SJCRH30 (cell line): ENCODE measurements around the gene UBN1. TPM values are rescaled to one million over a fixed set of nuclear protein-coding genes. Genes with fewer than 3 reads are reported as not detected.

ENCODE experiments used
- DNase-seq, 2 experiments: peaks; one replicate each; pipeline ENCODE4 v3.0.0-alpha.2; 2015 to 2020
- H3K27ac ChIP-seq: fragments of 250-450 bp; sonication (Bioruptor Pico); 2 replicates; pipeline ENCODE4 v1.5.1; 2020; ENCODE audit warnings: mild to moderate bottlenecking, moderate library complexity
- H3K27me3 ChIP-seq: fragments of 250-450 bp; sonication (Bioruptor Pico); 2 replicates; pipeline ENCODE4 v1.5.1; 2020; ENCODE audit warnings: mild to moderate bottlenecking, moderate library complexity
- H3K36me3 ChIP-seq: fragments of 250-450 bp; sonication (Bioruptor Pico); 2 replicates; pipeline ENCODE4 v1.5.1; 2020; ENCODE audit warnings: mild to moderate bottlenecking, moderate library complexity
- H3K4me1 ChIP-seq: fragments of 250-450 bp; sonication (Bioruptor Pico); 2 replicates; pipeline ENCODE4 v1.5.1; 2020; ENCODE audit warnings: mild to moderate bottlenecking, moderate library complexity
- H3K4me3 ChIP-seq: fragments of 250-450 bp; sonication (Bioruptor Pico); 2 replicates; pipeline ENCODE4 v1.5.1; 2020; ENCODE audit warnings: mild to moderate bottlenecking, moderate library complexity
- H3K9me3 ChIP-seq: fragments of 250-450 bp; sonication (Bioruptor Pico); replicated peaks from 2 replicates; pipeline ENCODE4 v1.5.1; 2020; ENCODE audit warnings: mild to moderate bottlenecking, moderate library complexity
- total RNA-seq: library from RNA; depleted of rRNA; stranded (reverse); fragments of >200 nt; shearing (Covaris generic); gene quantifications from 2 replicates; pipeline ENCODE4 v1.2.3, GENCODE V29; 2014

Gene UBN1
- total RNA-seq, 1 experiment from 2014 or later, result 28.1 TPM

DNA sequence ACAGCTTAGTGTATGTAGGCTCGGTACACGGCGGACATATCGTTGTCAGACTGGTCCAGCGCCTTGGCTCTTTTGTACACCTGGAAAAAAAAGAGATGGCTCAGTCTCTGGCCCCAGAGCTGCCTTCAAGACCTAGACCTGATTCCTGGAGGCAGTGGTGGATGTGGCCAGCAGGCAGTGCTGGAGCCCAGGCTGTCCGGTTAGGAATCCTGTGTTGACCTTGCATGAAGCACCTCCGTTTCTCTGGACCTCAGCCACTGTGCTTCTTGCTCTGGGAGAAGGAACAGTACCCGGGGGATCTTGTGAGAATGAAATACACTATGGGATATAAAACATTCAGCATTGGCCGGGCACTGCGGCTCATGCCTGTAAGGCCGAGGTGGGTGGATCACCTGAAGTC, 42.0 kb upstream of the UBN1 start:
- Histone ChIP-seq H3K36me3 (peaks cover 22% of the 10 kb centered on the region), H3K27me3 (no peaks in the 10 kb centered on the region), H3K9me3 (no peaks in the 10 kb centered on the region), H3K27ac (no peak overlapping the region), H3K4me1 (peaks cover 11% of the 10 kb centered on the region), H3K4me3 (no peak overlapping the region)
- no peak for DNase-seq

DNA sequence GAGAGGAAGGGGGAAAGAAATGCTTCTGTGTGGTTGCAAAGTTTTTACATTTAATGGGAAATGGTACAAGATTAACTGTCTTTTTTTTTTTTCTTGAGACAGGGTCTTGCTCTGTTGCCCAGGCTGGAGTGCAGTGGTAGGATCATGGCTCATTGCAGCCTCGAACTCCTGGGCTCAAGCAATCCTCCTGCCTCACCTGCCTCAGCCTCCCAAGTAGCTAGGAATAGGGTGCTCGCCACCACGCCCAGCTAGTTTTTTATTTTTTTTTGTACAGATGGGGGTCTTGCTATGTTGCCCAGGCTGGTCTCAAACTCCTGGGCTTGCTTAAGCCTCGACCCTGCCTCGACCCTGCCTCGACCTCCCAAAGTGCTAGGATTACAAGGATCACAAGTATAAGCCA, 41.0 kb upstream of the UBN1 start:
- Histone ChIP-seq H3K36me3 (peaks cover 25% of the 10 kb centered on the region), H3K9me3 (no peaks in the 10 kb centered on the region), H3K4me3 (no peak overlapping the region), H3K4me1 (peaks cover 4% of the 10 kb centered on the region), H3K27ac (no peak overlapping the region), H3K27me3 (no peaks in the 10 kb centered on the region)
- DNase-seq, result no peak

DNA sequence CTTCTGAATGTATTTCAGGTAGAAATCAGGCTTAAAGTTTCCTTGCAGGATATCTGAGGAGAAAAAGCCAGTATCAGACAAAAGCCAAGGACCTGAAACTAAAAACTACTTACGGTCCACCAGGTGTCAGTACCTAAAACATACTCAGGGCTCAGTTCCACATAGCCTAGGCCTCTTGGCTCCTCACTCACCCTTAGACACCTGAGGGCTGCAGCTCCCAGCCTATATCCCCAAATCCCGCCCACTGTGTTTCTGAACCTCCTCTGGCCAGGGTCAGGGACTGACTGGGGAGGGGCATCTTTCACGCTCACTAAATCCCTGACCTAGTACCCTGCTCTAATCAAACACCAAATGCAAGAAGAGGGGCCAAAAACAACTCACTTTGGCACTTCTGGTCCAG, 36.0 kb upstream of the UBN1 start:
- no peak for DNase-seq
- H3K36me3 ChIP-seq, result peaks cover 33% of the 10 kb centered on the region
- no peak overlapping the region for H3K4me3 ChIP-seq
- no peaks in the 10 kb centered on the region for H3K27me3 ChIP-seq
- no peaks in the 10 kb centered on the region for H3K4me1 ChIP-seq
- no peaks in the 10 kb centered on the region for H3K9me3 ChIP-seq
- no peak overlapping the region for H3K27ac ChIP-seq

DNA sequence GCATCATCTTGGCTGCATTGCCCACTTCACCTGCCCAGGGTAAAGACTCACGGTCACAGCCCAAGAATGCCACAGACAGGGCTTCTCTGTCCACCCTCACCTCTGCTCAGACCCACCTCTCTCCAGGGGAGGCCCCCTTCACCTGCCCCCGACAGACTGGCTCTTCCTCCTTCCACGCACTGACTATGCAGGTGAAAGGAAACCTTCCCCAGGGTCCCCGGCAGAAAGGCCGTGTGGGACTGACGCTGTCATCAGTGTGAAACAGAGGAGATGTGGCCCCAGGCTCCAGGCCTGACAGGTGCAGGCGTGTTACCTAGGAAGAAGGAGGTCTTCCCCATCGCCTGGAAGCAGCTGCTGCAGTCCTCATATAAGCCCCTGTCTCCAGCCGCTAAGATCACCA, 35.5 kb upstream of the UBN1 start:
- Histone ChIP-seq H3K4me1 (no peaks in the 10 kb centered on the region), H3K27me3 (no peaks in the 10 kb centered on the region), H3K4me3 (no peak overlapping the region), H3K9me3 (no peaks in the 10 kb centered on the region), H3K36me3 (peaks cover 36% of the 10 kb centered on the region), H3K27ac (no peak overlapping the region)
- DNase-seq, result no peak

DNA sequence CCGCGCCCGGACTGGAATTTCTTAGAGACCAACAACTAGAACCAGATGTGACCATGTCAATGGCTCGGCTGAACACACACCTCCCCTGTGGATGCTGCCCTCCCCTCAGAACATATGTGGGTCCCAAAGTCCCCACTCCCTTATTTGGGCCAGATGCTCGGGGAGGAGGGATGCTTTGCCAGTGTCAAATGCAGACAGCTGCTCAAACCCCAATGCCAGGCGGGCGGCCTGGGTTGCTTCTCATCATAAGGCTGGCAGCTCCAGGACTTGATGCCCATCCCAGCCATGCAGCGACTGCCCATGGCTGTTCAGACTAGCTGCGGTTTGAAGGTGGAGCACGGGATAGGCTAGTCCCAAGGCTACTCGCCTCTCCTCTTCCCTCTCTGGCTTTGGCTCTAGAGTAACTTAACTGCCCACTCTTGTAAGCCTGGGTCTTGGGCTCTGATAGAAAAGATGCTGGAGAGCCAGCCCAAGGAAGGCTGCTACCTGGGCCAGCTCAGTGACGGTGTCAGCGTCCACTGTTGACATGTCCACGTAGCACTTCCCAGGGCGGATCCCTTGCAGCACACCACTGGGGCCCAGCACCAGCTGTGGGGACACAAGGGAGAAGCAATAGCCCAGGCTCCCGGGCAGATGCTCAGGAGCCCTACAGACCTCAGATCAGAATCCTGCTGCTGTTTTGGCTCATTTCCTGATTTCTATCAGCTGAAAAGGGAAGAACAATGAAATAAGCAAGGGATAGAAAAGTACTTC, 33.9 kb upstream of the UBN1 start:
- H3K4me3 ChIP-seq, result no peak overlapping the region
- peaks cover 34% of the 10 kb centered on the region for H3K36me3 ChIP-seq
- no peak for DNase-seq
- no peaks in the 10 kb centered on the region for H3K27me3 ChIP-seq
- H3K9me3 ChIP-seq, result no peaks in the 10 kb centered on the region
- H3K4me1 ChIP-seq, result no peaks in the 10 kb centered on the region
- H3K27ac ChIP-seq, result no peak overlapping the region

DNA sequence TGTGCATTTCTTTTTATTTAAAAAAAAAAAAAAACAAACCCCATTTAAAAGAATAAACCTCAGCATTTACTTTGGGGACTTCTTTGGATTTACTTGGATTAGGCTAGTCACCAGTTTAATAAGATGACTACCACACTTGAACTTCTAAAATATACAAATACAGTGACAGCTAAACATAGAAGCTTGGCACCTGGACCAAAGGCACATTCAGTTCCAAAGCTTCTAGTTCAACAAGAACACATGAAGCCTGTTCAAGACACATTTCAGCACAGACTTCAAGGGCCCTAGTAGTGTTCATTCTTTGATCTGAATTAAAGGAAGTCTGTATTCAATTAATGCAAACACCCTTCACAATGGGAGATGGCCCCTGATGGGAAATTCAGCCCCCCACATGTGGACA, 33.2 kb upstream of the UBN1 start:
- Histone ChIP-seq H3K9me3 (no peaks in the 10 kb centered on the region), H3K4me3 (no peak overlapping the region), H3K27ac (no peak overlapping the region), H3K36me3 (peaks cover 32% of the 10 kb centered on the region), H3K4me1 (no peaks in the 10 kb centered on the region), H3K27me3 (no peaks in the 10 kb centered on the region)
- no peak for DNase-seq

DNA sequence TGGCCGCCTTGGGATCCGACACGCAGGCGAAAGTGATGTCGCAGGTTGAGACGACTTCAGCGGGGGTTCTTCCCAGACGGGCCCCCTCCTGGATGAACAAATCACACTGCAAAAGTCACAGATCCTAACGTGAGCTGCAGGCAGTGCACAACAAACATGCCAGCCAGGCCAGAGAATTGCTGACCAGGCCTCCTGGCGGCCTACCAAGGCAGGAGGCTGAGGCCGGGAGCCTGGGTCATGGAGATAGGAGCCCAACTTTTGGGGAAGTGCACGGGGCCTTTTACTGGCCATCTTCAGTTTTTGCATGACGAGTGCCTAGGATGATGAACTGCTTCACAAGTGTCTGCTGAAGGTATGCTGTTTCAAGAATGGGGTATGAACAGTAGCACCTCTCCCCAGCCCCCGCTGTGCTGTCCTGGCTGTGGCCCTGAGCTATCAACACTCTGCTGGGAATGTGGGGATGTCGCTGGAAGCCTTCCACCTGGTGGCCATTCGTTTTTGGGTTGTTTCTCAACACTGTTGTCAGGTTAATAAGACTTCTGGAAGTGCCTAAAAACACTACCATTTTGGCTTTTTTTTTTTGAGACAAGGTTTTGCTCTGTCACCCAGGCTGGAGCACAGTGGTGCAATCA, 32.6 kb upstream of the UBN1 start:
- H3K27me3 ChIP-seq, result no peaks in the 10 kb centered on the region
- DNase-seq, result no peak
- no peaks in the 10 kb centered on the region for H3K4me1 ChIP-seq
- H3K27ac ChIP-seq, result no peak overlapping the region
- peaks cover 34% of the 10 kb centered on the region for H3K36me3 ChIP-seq
- no peaks in the 10 kb centered on the region for H3K9me3 ChIP-seq
- H3K4me3 ChIP-seq, result no peak overlapping the region

DNA sequence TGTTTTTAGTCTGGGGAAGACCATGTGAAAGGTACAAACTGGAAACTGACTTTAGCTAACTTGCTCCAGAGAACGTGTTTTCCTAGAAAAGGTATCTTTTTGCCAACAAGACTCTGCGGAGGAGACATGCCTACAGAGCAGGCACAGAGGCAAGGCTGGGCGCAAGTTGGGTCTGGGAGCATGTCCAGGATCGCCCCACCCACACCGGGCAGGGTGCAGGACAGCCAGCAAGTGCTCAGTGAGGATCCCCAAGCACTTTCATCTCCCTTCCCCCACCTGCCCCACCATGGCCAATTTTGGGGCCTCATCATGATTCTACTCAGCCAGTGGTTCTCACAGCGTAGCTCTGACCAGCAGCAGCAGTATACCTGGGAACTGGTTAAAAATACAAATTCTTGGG, 26.6 kb upstream of the UBN1 start:
- Histone ChIP-seq H3K4me3 (no peak overlapping the region), H3K36me3 (peaks cover 45% of the 10 kb centered on the region), H3K4me1 (no peaks in the 10 kb centered on the region)

DNA sequence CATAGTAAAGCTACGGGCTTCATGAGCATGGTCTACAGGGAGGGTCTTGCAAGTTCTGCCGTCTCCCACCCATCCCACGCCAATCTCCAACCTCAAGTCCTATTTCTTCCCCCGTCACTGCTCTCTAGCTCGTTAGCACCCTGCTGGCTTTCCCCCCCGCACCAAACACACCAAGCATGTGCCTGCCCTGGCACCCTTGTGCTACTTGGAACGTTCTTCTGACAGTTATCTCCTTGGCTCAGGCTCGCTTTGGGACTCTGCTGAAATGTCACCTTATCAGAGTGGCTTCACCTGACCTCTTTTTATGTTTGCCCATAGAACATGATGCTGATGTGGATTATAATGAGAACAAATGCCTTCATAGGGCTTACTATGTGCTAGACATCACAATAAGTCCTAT, 22.1 kb upstream of the UBN1 start:
- Histone ChIP-seq H3K27me3 (no peaks in the 10 kb centered on the region), H3K4me3 (no peak overlapping the region), H3K27ac (no peak overlapping the region), H3K9me3 (no peaks in the 10 kb centered on the region), H3K4me1 (no peaks in the 10 kb centered on the region), H3K36me3 (peaks cover 38% of the 10 kb centered on the region)
- DNase-seq, result no peak

More for the DNA sequence above, 26.6 kb upstream of the UBN1 start:
- Histone ChIP-seq H3K27me3 (no peaks in the 10 kb centered on the region), H3K9me3 (no peaks in the 10 kb centered on the region), H3K27ac (no peak overlapping the region)
- DNase-seq, result no peak

DNA sequence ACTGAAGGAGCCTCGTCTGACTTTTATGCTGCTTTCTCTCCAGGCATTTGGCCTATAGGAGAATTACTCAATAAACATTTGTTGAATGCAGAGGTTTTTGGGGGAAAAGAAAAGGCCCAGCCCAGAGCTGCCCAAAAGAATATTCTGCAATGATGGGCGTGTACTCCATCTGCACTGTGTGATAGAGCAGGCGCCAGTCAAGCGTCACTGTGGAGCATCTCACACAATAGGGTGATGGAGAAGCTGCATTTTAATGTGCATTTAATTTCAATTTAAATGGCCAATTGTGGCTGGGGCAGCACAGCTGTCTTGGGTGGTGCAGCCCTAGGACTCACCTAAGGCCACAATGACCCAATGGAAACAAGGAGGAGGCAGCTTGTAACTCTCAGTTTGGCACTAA, 20.8 kb upstream of the UBN1 start:
- DNase-seq, result no peak
- Histone ChIP-seq H3K4me1 (no peaks in the 10 kb centered on the region), H3K36me3 (peaks cover 40% of the 10 kb centered on the region)

DNA sequence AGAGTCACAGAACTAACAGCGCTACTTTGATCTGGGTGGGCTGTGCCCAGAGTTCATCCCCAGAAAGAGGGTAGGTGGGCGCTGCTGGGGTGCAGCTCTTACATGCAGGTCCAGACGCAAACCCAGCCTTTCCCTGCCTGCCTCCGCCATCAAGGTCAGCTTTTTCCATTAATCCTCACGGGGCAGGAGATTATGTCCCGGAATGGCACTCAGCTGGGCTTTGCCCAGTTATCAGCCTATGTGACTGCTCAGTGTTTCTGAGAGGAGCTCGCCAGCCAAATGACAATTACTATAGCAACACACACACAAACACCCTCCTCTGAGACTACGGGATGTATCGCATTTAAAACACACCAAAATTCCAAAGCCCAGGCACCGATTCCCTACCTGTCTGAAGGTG, 20.3 kb upstream of the UBN1 start:
- Histone ChIP-seq H3K27ac (no peak overlapping the region), H3K36me3 (peaks cover 40% of the 10 kb centered on the region), H3K4me3 (no peak overlapping the region), H3K27me3 (no peaks in the 10 kb centered on the region), H3K9me3 (no peaks in the 10 kb centered on the region), H3K4me1 (no peaks in the 10 kb centered on the region)
- DNase-seq, result no peak

More for the DNA sequence above, 20.8 kb upstream of the UBN1 start:
- no peaks in the 10 kb centered on the region for H3K27me3 ChIP-seq
- H3K27ac ChIP-seq, result no peak overlapping the region
- no peaks in the 10 kb centered on the region for H3K9me3 ChIP-seq
- H3K4me3 ChIP-seq, result no peak overlapping the region

DNA sequence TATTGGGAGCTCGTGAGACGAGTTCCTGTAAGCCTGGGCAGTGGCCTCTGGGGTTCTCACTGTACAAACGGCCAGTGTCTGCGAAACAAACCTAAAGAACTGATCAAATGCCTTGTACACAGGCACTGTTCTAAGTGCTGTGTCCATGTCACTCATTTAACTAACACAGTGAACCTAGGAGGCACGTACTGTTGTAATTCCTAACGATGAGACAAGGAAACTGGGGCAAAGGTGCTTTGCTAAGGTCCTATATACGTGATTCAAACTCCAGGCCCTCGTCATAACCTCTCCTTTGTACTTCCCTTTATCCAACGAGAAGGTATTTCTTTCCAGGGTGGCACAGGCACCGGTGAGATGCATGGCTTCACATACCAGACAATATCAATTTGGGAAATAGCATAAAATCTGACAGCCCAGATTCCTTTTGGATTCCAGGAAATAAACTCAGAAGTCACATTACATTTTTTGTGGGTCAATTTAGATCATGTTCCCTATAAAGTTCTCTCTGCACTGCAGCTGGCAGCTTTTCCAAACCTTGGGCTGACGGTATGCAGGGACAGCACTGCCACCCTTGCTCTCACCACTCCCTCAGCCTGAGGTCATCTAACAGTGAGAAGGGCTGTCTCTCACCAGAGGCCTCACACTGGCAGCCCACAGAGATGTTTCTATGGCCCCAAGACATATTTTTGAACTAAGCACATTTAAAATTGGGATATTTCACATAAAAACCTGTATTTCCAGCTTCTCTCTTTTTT, 18.5 kb upstream of the UBN1 start:
- no peaks in the 10 kb centered on the region for H3K9me3 ChIP-seq
- no peak overlapping the region for H3K4me3 ChIP-seq
- no peaks in the 10 kb centered on the region for H3K4me1 ChIP-seq
- DNase-seq, result no peak
- H3K27ac ChIP-seq, result no peak overlapping the region
- H3K36me3 ChIP-seq, result peaks cover 38% of the 10 kb centered on the region
- no peaks in the 10 kb centered on the region for H3K27me3 ChIP-seq

DNA sequence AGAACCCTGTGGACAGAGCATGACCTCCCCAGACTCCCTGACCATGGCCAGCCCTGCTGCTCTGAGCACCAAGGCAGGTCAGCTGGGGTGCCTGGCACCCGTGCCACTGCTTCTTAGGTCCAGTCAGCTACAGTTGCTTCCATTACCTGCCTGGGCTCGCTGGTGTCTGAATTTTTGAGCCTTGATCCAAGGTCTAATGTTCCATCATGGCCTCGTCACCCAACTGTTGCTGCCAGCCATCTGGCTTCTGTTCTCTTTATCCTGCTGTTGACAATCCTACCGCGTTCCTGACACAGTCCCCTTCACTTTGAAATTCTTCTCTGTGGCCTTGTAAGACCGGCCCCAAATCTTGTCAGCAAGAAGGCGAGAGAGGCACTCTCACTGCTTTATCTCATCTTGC, 16.9 kb upstream of the UBN1 start:
- no peak for DNase-seq
- no peaks in the 10 kb centered on the region for H3K9me3 ChIP-seq
- peaks cover 38% of the 10 kb centered on the region for H3K36me3 ChIP-seq

DNA sequence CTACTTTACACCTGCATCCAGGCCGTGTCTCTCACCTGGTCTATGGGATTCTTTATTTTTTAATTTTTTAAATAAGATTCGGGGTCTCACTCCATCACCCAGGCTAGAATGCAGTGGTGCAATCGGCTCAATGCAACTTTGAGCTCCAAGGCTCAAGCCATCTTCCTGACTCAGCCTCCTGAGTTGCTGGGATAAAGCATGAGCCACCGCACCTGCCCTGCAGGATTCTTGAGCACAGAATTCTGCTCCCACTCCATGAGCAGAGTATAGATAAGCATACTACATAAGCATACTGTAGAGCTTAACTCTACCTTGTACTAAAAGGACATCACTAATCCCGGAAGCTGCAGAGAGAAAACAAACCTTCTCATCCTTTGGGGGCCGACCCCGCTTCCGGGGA, 15.7 kb upstream of the UBN1 start:
- H3K4me3 ChIP-seq, result no peak overlapping the region
- H3K9me3 ChIP-seq, result no peaks in the 10 kb centered on the region
- no peaks in the 10 kb centered on the region for H3K27me3 ChIP-seq
- H3K27ac ChIP-seq, result no peak overlapping the region
- peaks cover 39% of the 10 kb centered on the region for H3K36me3 ChIP-seq
- no peaks in the 10 kb centered on the region for H3K4me1 ChIP-seq
- DNase-seq, result no peak

More for the DNA sequence above, 16.9 kb upstream of the UBN1 start:
- Histone ChIP-seq H3K4me1 (no peaks in the 10 kb centered on the region), H3K27ac (no peak overlapping the region), H3K4me3 (no peak overlapping the region), H3K27me3 (no peaks in the 10 kb centered on the region)

DNA sequence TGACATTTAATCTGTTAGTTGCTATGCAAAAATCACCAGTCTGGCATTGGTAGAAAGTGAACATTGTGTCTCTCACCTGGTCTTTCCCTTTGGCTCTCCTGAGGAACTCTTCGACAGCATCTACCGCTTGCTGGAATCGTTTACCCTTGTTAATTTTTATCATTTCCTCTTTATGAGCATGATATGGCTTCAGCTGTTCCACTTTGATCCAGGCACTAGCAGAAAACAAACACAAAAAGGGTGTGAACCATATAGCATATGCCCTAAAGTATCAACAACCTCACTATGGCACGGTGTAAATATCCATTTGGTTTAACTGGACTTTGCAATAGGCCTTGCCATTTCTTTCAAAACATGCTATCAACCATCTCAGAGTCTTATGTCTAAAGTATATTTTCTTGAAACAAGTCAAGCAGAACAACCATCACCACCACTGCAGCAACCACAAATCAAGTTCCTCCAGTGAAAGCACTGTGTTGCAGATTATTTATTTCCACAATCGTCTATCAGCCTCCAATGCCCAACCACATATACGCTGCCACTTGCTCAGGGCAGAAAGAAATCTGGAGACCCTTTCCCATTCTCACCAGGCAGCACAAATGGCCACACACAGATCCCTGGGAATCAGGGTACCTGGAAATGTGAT, 14.5 kb upstream of the UBN1 start:
- no peak overlapping the region for H3K4me3 ChIP-seq
- H3K9me3 ChIP-seq, result no peaks in the 10 kb centered on the region
- H3K27ac ChIP-seq, result no peak overlapping the region
- no peaks in the 10 kb centered on the region for H3K27me3 ChIP-seq
- H3K36me3 ChIP-seq, result peaks cover 39% of the 10 kb centered on the region
- no peaks in the 10 kb centered on the region for H3K4me1 ChIP-seq
- DNase-seq, result no peak
